GM12878 (cell line): ENCODE results near the gene PCLO. TPM values are rescaled to one million over a fixed set of nuclear protein-coding genes. Genes with fewer than 3 reads are reported as not detected.

Experiments used
- ATAC-seq: fragments of 200-7000 bp; cut with Tn5 transposase; 3 replicates; pipeline ENCODE4 v1.9.1; 2020; ENCODE audit warnings: mild to moderate bottlenecking, moderate library complexity
- BruUV-seq: library from RNA; stranded (reverse); fragments of 400-500 nt; replicated peaks from 2 replicates; lab custom pipeline; 2021; lab: Mats Ljungman, UMichigan
- CTCF ChIA-PET: fragments of 300-600 bp; sonication (Branson Sonifier 250); formaldehyde crosslinking; extraction: SDS; loops from one replicate; lab custom pipeline; 2021; ENCODE audit warnings: inconsistent platforms; lab: Yijun Ruan, JAX
- POLR2A ChIA-PET: fragments of 350-600 bp; formaldehyde crosslinking; extraction: SDS; loops from one replicate; lab custom pipeline; 2021; ENCODE audit warnings: inconsistent platforms; lab: Charles Lee
- RAD21 ChIA-PET: fragments of 300-600 bp; sonication (Branson Sonifier 250); formaldehyde crosslinking; loops from one replicate; lab custom pipeline; 2023; ENCODE audit warnings: antibody characterized with exemption; ENCODE audit not compliant: unreplicated experiment; lab: Charles Lee
- SMC1A ChIA-PET: fragments of 300-600 bp; sonication (Branson Sonifier 250); formaldehyde crosslinking; loops from one replicate; lab custom pipeline; 2023; ENCODE audit not compliant: unreplicated experiment, uncharacterized antibody; lab: Charles Lee
- DNase-seq: peaks from one replicate; pipeline ENCODE4 v3.0.0-alpha.2; 2011; ENCODE audit warnings: low read depth, low spot score
- FAIRE-seq: peaks from 3 replicates; lab custom pipeline; 2011; peaks lifted over from hg19 to GRCh38; lab: Jason Lieb, UNC
- H2AFZ ChIP-seq: 2 replicates; pipeline ENCODE4 v1.6.0; 2011; ENCODE audit warnings: low read depth, low read length, control low read depth; ENCODE audit not compliant: control insufficient read depth
- H3K27ac ChIP-seq: 2 replicates; pipeline ENCODE4 v1.5.1; 2011; ENCODE audit warnings: control low read depth; ENCODE audit not compliant: control insufficient read depth, insufficient read depth
- H3K27me3 ChIP-seq, 2 experiments: replicated peaks in 1 of 2; 2 replicates each; pipeline versions ENCODE4 v1.6.0 to v1.6.1; 2011; ENCODE audit warnings: low read length in 1 of 2; ENCODE audit not compliant: control insufficient read depth in 2 of 2, insufficient read depth in 2 of 2
- H3K36me3 ChIP-seq, 2 experiments: 2 replicates each; pipeline ENCODE4 v1.5.1; 2011; ENCODE audit warnings: low read length in 1 of 2; ENCODE audit not compliant: control insufficient read depth in 2 of 2, insufficient read depth in 2 of 2
- H3K4me1 ChIP-seq: 2 replicates; pipeline ENCODE4 v1.6.1; 2011; ENCODE audit warnings: mild to moderate bottlenecking, low read length, moderate library complexity, mixed read lengths; ENCODE audit not compliant: control insufficient read depth, insufficient read depth
- H3K4me2 ChIP-seq: 2 replicates; pipeline ENCODE4 v1.6.0; 2011; ENCODE audit warnings: control low read depth; ENCODE audit not compliant: control insufficient read depth, insufficient read depth
- H3K4me3 ChIP-seq: fragments of 200-600 bp; sonication (generic); 2 replicates; pipeline ENCODE4 v1.5.1; 2016
- H3K79me2 ChIP-seq: 2 replicates; pipeline ENCODE4 v1.6.0; 2011; ENCODE audit warnings: low read length; ENCODE audit not compliant: control insufficient read depth, insufficient read depth
- H3K9ac ChIP-seq: 2 replicates; pipeline ENCODE4 v1.8.0; 2011; ENCODE audit warnings: low read length, control low read depth, mixed read lengths; ENCODE audit not compliant: control insufficient read depth, insufficient read depth
- H3K9me3 ChIP-seq: replicated peaks from 3 replicates; pipeline ENCODE4 v1.5.1; 2011; ENCODE audit warnings: mild to moderate bottlenecking, low read length; ENCODE audit not compliant: control insufficient read depth, insufficient read depth
- H4K20me1 ChIP-seq: 2 replicates; pipeline ENCODE4 v1.6.0; 2011; ENCODE audit not compliant: control insufficient read depth, insufficient read depth
- BMI1 ChIP-seq: fragments of 450-650 bp; IDR thresholded peaks from 2 replicates; pipeline ENCODE4 v1.6.1; 2016; ENCODE audit warnings: mild to moderate bottlenecking, moderate library complexity, borderline replicate concordance
- CEBPB ChIP-seq, 2 experiments: fragments of 150-350 bp in 1 of 2; IDR thresholded peaks; 2 replicates each; pipeline ENCODE4 v1.6.1; 2012 to 2014; ENCODE audit warnings: low read depth in 2 of 2, low read length in 2 of 2, borderline replicate concordance in 1 of 2, inconsistent platforms in 1 of 2
- EED ChIP-seq: sonication (generic); IDR thresholded peaks from 2 replicates; pipeline ENCODE4 v1.6.1; 2016; ENCODE audit warnings: antibody characterized with exemption, low read depth
- FOXK2 ChIP-seq: fragments of 450-650 bp; IDR thresholded peaks from 2 replicates; pipeline ENCODE4 v1.6.1; 2017; ENCODE audit warnings: mild to moderate bottlenecking, moderate library complexity
- FOXM1 ChIP-seq: IDR thresholded peaks from 2 replicates; pipeline ENCODE4 v1.6.1; 2012; ENCODE audit warnings: low read depth, mild to moderate bottlenecking, inconsistent platforms, low read length, moderate library complexity
- STAT1 ChIP-seq: fragments of 450-650 bp; conservative IDR thresholded peaks from 2 replicates; pipeline ENCODE4 v1.6.1; 2014; ENCODE audit warnings: antibody characterized with exemption, mild to moderate bottlenecking
- SUZ12 ChIP-seq: fragments of 200-600 bp; sonication (generic); IDR thresholded peaks from one replicate; pipeline ENCODE4 v1.6.1; 2018; ENCODE audit warnings: antibody characterized with exemption, mild to moderate bottlenecking; ENCODE audit not compliant: unreplicated experiment
- WGBS: methylation state at CpG from one replicate; pipeline ENCODE4 v1.1.6; 2016; ENCODE audit warnings: low lambda C conversion rate; ENCODE audit not compliant: insufficient replicate concordance, insufficient coverage; ENCODE audit errors: missing lambda C conversion rate; 5-methylcytosine and 5-hydroxymethylcytosine counted together
- in situ Hi-C: fragments of 300-500 bp; cut with MboI; formaldehyde crosslinking; loops from 9 replicates; pipeline ENCODE4 v1.14.3; 2018; ENCODE audit warnings: mixed read lengths
- intact Hi-C: fragments of 100-400 bp; cut with micrococcal nuclease; formaldehyde crosslinking; loops from one replicate; pipeline ENCODE4 v1.14.2; 2022; ENCODE audit not compliant: unreplicated experiment
- polyA plus RNA-seq, 11 experiments: library from polyadenylated mRNA; depleted of rRNA in 4 of 11; unstranded in 6 of 11; stranded (reverse) in 5 of 11; fragments of >200 nt; fragmentation: Nextera tagmentation in 4 of 11; fragmentation: Illumina TruSeq in 1 of 11; extraction: Ambion mirVana in 4 of 11; extraction: Trizol in 1 of 11; gene quantifications; 1 replicate in 1 of 11; 2 replicates in 10 of 11; pipeline versions ENCODE4 v1.2.1 to v1.2.3, GENCODE V29; 2011 to 2016; ENCODE audit warnings: inconsistent platforms in 2 of 11, missing spikeins in 2 of 11, low read depth in 1 of 11
- total RNA-seq, 4 experiments: library from RNA; depleted of rRNA in 3 of 4; stranded (reverse); fragments of >200 nt in 3 of 4; fragmentation: Illumina TruSeq in 1 of 4; extraction: Trizol in 1 of 4; gene quantifications; 2 replicates each; pipeline versions ENCODE4 v1.2.1 to v1.2.3, GENCODE V29; 2013 to 2021
- TF ChIP-seq, protein P1 (sequence below): IDR thresholded peaks from 2 replicates; pipeline ENCODE4 v1.6.1; 2011; ENCODE audit warnings: mild to moderate bottlenecking, low read depth, low read length, moderate library complexity; ENCODE audit not compliant: insufficient replicate concordance
- TF ChIP-seq, protein P2 (sequence below): IDR thresholded peaks from 2 replicates; pipeline ENCODE4 v1.6.1; 2011; ENCODE audit warnings: low read depth, low read length, improper control_type of control experiment, borderline replicate concordance
- TF ChIP-seq, protein P3 (sequence below): IDR thresholded peaks from 2 replicates; pipeline ENCODE4 v1.6.1; 2012; ENCODE audit warnings: mild to moderate bottlenecking, low read depth, low read length

The PCLO gene
- total and polyA plus RNA-seq, 10 of the 15 experiments (the other 5 are each of a cell fraction or from before 2014, with no cell fraction given): 0.01 to 0.08 (median 0.03) TPM; not detected in 6

- no peak for FAIRE-seq
- H3K4me2 ChIP-seq: no peak overlapping the region
- no peak overlapping the region for H2AFZ ChIP-seq
- in situ Hi-C loops (no loop called here), intact Hi-C loops (no loop called here)
- WGBS: 8% methylated on average over 4 of the region's 4 CpGs
- H4K20me1 ChIP-seq: no peaks in the 10 kb centered on the region
- BruUV-seq: no TSS peak
- H3K27me3 ChIP-seq: no peaks in the 10 kb centered on the region
- H3K4me3 ChIP-seq: no peak overlapping the region
- RAD21 ChIA-PET: no interaction called here
- no peaks in the 10 kb centered on the region for H3K4me1 ChIP-seq
- H3K9ac ChIP-seq: no peak overlapping the region
- no peaks in the 10 kb centered on the region for H3K9me3 ChIP-seq
- no peak for DNase-seq
- TF ChIP-seq, protein P1, sequence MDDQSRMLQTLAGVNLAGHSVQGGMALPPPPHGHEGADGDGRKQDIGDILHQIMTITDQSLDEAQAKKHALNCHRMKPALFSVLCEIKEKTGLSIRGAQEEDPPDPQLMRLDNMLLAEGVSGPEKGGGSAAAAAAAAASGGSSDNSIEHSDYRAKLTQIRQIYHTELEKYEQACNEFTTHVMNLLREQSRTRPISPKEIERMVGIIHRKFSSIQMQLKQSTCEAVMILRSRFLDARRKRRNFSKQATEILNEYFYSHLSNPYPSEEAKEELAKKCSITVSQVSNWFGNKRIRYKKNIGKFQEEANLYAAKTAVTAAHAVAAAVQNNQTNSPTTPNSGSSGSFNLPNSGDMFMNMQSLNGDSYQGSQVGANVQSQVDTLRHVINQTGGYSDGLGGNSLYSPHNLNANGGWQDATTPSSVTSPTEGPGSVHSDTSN: no peak
- TF ChIP-seq CEBPB (IDR thresholded peaks at IDR 0.05; ENCODE audit: borderline replicate concordance in 1 of 2, low read depth in 2 of 2, low read length in 2 of 2): no peak
- TF ChIP-seq, protein P2, sequence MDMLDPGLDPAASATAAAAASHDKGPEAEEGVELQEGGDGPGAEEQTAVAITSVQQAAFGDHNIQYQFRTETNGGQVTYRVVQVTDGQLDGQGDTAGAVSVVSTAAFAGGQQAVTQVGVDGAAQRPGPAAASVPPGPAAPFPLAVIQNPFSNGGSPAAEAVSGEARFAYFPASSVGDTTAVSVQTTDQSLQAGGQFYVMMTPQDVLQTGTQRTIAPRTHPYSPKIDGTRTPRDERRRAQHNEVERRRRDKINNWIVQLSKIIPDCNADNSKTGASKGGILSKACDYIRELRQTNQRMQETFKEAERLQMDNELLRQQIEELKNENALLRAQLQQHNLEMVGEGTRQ: no peak
- no peak for TF ChIP-seq FOXM1
- no peak for TF ChIP-seq EED
- TF ChIP-seq BMI1: no peak
- no peak for TF ChIP-seq SUZ12
- TF ChIP-seq, protein P3, sequence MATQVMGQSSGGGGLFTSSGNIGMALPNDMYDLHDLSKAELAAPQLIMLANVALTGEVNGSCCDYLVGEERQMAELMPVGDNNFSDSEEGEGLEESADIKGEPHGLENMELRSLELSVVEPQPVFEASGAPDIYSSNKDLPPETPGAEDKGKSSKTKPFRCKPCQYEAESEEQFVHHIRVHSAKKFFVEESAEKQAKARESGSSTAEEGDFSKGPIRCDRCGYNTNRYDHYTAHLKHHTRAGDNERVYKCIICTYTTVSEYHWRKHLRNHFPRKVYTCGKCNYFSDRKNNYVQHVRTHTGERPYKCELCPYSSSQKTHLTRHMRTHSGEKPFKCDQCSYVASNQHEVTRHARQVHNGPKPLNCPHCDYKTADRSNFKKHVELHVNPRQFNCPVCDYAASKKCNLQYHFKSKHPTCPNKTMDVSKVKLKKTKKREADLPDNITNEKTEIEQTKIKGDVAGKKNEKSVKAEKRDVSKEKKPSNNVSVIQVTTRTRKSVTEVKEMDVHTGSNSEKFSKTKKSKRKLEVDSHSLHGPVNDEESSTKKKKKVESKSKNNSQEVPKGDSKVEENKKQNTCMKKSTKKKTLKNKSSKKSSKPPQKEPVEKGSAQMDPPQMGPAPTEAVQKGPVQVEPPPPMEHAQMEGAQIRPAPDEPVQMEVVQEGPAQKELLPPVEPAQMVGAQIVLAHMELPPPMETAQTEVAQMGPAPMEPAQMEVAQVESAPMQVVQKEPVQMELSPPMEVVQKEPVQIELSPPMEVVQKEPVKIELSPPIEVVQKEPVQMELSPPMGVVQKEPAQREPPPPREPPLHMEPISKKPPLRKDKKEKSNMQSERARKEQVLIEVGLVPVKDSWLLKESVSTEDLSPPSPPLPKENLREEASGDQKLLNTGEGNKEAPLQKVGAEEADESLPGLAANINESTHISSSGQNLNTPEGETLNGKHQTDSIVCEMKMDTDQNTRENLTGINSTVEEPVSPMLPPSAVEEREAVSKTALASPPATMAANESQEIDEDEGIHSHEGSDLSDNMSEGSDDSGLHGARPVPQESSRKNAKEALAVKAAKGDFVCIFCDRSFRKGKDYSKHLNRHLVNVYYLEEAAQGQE: no peak
- TF ChIP-seq FOXK2: no peak
- no peak for TF ChIP-seq STAT1
- CTCF ChIA-PET: no interaction called here
- no peaks in the 10 kb centered on the region for H3K79me2 ChIP-seq
- POLR2A ChIA-PET: no interaction called here
- no peaks in the 10 kb centered on the region for H3K36me3 ChIP-seq
- no peak for ATAC-seq
- SMC1A ChIA-PET: no interaction called here
- no peak overlapping the region for H3K27ac ChIP-seq
Measured at GRCh38 chr7:82980130-82980788, 182.4 kb downstream of the PCLO start.
